ENCODE results near the gene IFI6. TPM values are rescaled to one million over a fixed set of nuclear protein-coding genes. Genes with fewer than 3 reads are reported as not detected.
A peak's percentile ranks its signal among the peaks of the same experiment; 100 is the strongest.

IFI6 gene
- total and polyA plus RNA-seq, 2 of the 4 experiments (the other 2 are of a cell fraction), result 7.3 to 16.8 TPM

- peak overlapping the region; percentile 88 for H2AFZ ChIP-seq (replicated peaks; ENCODE audit: low read length, poor library complexity)
- H2BK5ac ChIP-seq (ENCODE audit: low read depth, low read length, poor library complexity, severe bottlenecking), result no peak overlapping the region
- no peak overlapping the region for H3K4me2 ChIP-seq (ENCODE audit: low read depth, low read length)
- H3K9ac ChIP-seq (ENCODE audit: low read depth, low read length), result peak overlapping the region; percentile 53
- H3K18ac ChIP-seq (ENCODE audit: low read depth, low read length), result 0 out of 2 replicates have a peak overlapping the region, but pooled peaks have one; percentile 21
- peaks cover 14% of the 10 kb centered on the region for H3K4me1 ChIP-seq (ENCODE audit: control insufficient read depth, insufficient read depth, low read length)
- ATAC-seq (ENCODE audit: low read depth) (peak; percentile 86), DNase-seq (peak; percentile 76)
- H3K4ac ChIP-seq (ENCODE audit: low read depth, low read length), result peak overlapping the region; percentile 21
- H2BK120ac ChIP-seq (ENCODE audit: low read depth, low read length), result no peak overlapping the region
- in situ Hi-C loops (cut with MboI; ENCODE audit: low sequenced_read_pairs), result loop anchor here (5.0 to 10.0 kb wide), 2 partner anchors 51 to 248 kb away; no protein-coding TSS in a partner anchor
- H3K56ac ChIP-seq (ENCODE audit: extremely low read depth, insufficient read depth, low read length), result no peak overlapping the region
- H2AK9ac ChIP-seq (replicated peaks; ENCODE audit: low read depth, low read length, poor library complexity), result peak overlapping the region; percentile 29
- POLR2A ChIA-PET (ENCODE audit: unreplicated experiment), result no interaction called here
- 0 out of 2 replicates have a peak overlapping the region, but pooled peaks have one; percentile 2 for H3K27ac ChIP-seq (ENCODE audit: insufficient read depth, low read length)
- CTCF ChIA-PET, result interaction anchor here (0.5 to 3.2 kb wide), 10 partner anchors 9 to 363 kb away, joined by 3 to 11 read pairs (median 4); partner anchors contain the start of gene IFI6
- peak overlapping the region; percentile 49 to 92; a peak in 3 of 4 replicates for H4K8ac ChIP-seq (ENCODE audit: low read depth in 2 of 2, low read length in 2 of 2)
- no peak overlapping the region for H2BK20ac ChIP-seq (ENCODE audit: low read depth, low read length)
- H2BK15ac ChIP-seq (ENCODE audit: low read depth, low read length), result no peak overlapping the region
- no TSS peak for BruUV-seq (replicated peaks)
- dilution Hi-C loops (cut with HindIII; ENCODE audit: low sequenced_read_pairs, unreplicated experiment), result no loop called here
- no peaks in the 10 kb centered on the region for H3K9me3 ChIP-seq (ENCODE audit: control insufficient read depth, insufficient read depth, low read length)
- H3K14ac ChIP-seq (replicated peaks; ENCODE audit: low read depth, low read length), result peak overlapping the region; percentile 41; the same call in 1 of the 2 replicates
- TF ChIP-seq SMC3 (IDR thresholded peaks at IDR 0.05; ENCODE audit: low read depth, low read length) (peak; percentile 93), POLR2A (IDR thresholded peaks at IDR 0.05; ENCODE audit: low read depth, low read length) (0 out of 2 replicates have a peak, but pooled peaks have one; percentile 32), FOS (IDR thresholded peaks at IDR 0.05; ENCODE audit: low read depth, low read length) (no peak), CEBPB (IDR thresholded peaks at IDR 0.05; ENCODE audit: low read depth, low read length) (no peak), USF2 (IDR thresholded peaks at IDR 0.05; ENCODE audit: low read depth, low read length) (no peak), MAZ (IDR thresholded peaks at IDR 0.05; ENCODE audit: borderline replicate concordance, low read depth, low read length) (peak; percentile 16; the same call in 1 of the 2 replicates), RAD21 (IDR thresholded peaks at IDR 0.05; ENCODE audit: low read length) (peak; percentile 89), BHLHE40 (IDR thresholded peaks at IDR 0.05; ENCODE audit: low read depth, low read length) (no peak), MAFK (IDR thresholded peaks at IDR 0.05; ENCODE audit: low read depth, low read length) (no peak), MXI1 (IDR thresholded peaks at IDR 0.05; ENCODE audit: borderline replicate concordance, low read depth, low read length) (no peak), RFX5 (IDR thresholded peaks at IDR 0.05; ENCODE audit: low read depth, low read length) (no peak), NFE2L2 (IDR thresholded peaks at IDR 0.05; ENCODE audit: low read depth, low read length) (no peak), CHD1 (IDR thresholded peaks at IDR 0.05; ENCODE audit: low read depth, low read length) (no peak)
- TF ChIP-seq, protein P1, sequence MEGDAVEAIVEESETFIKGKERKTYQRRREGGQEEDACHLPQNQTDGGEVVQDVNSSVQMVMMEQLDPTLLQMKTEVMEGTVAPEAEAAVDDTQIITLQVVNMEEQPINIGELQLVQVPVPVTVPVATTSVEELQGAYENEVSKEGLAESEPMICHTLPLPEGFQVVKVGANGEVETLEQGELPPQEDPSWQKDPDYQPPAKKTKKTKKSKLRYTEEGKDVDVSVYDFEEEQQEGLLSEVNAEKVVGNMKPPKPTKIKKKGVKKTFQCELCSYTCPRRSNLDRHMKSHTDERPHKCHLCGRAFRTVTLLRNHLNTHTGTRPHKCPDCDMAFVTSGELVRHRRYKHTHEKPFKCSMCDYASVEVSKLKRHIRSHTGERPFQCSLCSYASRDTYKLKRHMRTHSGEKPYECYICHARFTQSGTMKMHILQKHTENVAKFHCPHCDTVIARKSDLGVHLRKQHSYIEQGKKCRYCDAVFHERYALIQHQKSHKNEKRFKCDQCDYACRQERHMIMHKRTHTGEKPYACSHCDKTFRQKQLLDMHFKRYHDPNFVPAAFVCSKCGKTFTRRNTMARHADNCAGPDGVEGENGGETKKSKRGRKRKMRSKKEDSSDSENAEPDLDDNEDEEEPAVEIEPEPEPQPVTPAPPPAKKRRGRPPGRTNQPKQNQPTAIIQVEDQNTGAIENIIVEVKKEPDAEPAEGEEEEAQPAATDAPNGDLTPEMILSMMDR (conservative IDR thresholded peaks at IDR 0.05; ENCODE audit: low read depth, low read length), result peak; percentile 92
- no peak overlapping the region; the same call in 1 of the 2 replicates for H2AK5ac ChIP-seq (ENCODE audit: low read depth, low read length)
- no peak overlapping the region for H3K23ac ChIP-seq (ENCODE audit: low read depth, low read length)
- H3K27me3 ChIP-seq (ENCODE audit: control insufficient read depth, insufficient read depth, low read length), result no peaks in the 10 kb centered on the region
- peaks cover 9% of the 10 kb centered on the region for H3K9me1 ChIP-seq (ENCODE audit: insufficient read depth, low read length)
- no peak overlapping the region for H3K4me3 ChIP-seq (ENCODE audit: insufficient read depth, low read depth, low read length)
- no peaks in the 10 kb centered on the region for H3K36me3 ChIP-seq (ENCODE audit: control insufficient read depth, insufficient read depth, low read length)
- intact Hi-C loops (cut with micrococcal nuclease), result loop anchor here (1.0 to 5.0 kb wide), 5 partner anchors 19 to 362 kb away; partner anchors contain the start of gene GPR3
- H4K5ac ChIP-seq (ENCODE audit: low read depth, low read length), result peak overlapping the region; percentile 88
- H4K20me1 ChIP-seq (ENCODE audit: insufficient read depth, low read length), result no peaks in the 10 kb centered on the region
- no peaks in the 10 kb centered on the region for H3K79me1 ChIP-seq (ENCODE audit: low read depth in 1 of 2, low read length in 2 of 2)
- WGBS, 2 experiments (ENCODE audit: extremely low coverage in 2 of 2, insufficient read length in 1 of 2), result 27% methylated on average over 3 of the region's 12 CpGs; no CpG with 5 or more reads in 1 of the 2 experiments
- peak overlapping the region; percentile 15; the same call in 1 of the 2 replicates for H4K91ac ChIP-seq (ENCODE audit: insufficient read depth, low read depth, low read length)
These were observed 9.1 kb downstream of the IFI6 start for GRCh38 chr1:27662707-27663393.
